ENCODE measurements around the gene PREX1. TPM values are rescaled to one million over a fixed set of nuclear protein-coding genes. Genes with fewer than 3 reads are reported as not detected.

PREX1 gene
- total RNA-seq, 4 donors from 2014 or later = 9.9 to 150 (median 18.4) TPM

DNA sequence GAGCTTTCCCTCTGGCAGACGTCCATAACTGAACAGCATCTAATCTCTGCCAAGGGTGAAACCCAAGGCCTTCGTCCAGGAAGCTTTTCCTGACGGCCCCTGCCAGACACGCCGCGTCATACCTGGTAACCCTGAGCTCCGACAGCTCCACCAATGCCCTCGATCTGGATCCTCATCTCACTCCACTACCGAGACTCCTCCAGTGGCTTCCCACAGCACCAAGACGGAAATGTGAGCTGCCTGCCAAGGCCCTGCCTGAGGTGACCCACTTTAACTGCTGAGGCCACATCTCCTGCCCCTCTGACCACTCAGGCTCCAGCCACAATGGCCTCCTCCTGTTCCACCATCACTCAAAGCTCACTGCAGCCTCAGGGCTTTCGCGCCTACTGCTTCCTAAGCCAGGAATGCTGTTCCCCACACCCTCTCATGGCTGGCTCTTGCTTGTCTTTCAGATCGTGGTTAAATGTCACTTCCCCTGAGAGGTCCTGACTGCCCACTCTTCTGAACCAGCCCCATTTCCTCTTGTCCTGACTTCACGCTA is 143.2 kb downstream of the PREX1 start:
- Histone ChIP-seq H3K36me3 (no peaks in the 10 kb centered on the region), H3K4me3 (no peak overlapping the region), H3K9me3 (no peaks in the 10 kb centered on the region), H3K27ac (no peak overlapping the region), H3K4me1 (peaks cover 0 to 59% (median 10%) of the 10 kb centered on the region in 4 donors), H3K27me3 (no peaks in the 10 kb centered on the region)
- DNase-seq = no peak
- TF ChIP-seq, protein P1, sequence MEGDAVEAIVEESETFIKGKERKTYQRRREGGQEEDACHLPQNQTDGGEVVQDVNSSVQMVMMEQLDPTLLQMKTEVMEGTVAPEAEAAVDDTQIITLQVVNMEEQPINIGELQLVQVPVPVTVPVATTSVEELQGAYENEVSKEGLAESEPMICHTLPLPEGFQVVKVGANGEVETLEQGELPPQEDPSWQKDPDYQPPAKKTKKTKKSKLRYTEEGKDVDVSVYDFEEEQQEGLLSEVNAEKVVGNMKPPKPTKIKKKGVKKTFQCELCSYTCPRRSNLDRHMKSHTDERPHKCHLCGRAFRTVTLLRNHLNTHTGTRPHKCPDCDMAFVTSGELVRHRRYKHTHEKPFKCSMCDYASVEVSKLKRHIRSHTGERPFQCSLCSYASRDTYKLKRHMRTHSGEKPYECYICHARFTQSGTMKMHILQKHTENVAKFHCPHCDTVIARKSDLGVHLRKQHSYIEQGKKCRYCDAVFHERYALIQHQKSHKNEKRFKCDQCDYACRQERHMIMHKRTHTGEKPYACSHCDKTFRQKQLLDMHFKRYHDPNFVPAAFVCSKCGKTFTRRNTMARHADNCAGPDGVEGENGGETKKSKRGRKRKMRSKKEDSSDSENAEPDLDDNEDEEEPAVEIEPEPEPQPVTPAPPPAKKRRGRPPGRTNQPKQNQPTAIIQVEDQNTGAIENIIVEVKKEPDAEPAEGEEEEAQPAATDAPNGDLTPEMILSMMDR (IDR thresholded peaks at IDR 0.05) = no peak
- no peak for TF ChIP-seq POLR2A (IDR thresholded peaks at IDR 0.05)

DNA sequence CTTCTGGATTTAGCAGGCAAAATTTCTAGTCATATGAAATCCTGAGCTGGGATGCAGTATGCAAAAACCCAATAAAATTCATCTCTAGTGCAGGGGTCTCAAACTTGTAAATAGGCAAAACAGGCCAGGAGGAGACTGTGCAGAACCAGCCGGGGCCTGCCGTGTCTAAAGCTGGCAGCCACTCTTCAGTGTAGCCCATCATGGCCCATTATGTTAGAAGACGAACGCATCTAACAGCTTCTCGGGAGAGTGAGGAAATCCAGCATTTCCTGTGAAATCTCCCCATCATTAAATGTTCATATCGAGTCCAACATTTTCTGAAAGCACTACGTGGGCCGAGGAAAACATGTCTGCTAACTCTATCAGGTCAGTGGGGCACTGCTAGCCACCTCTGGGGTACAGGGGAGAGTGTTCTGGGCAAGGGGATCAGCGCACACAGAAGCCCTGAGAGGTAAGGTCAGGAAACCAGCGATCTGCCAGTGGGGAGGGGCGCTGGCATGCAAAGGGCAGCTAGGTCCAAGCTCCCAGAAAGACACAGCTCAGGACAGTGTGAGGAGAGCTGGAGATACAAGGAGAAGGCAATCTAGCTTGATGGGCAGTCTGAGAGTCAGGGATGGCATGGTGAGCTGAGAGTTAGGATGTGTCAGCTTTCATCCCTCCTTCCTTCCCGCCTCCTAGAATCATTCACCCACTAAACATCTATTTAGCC is 144.2 kb downstream of the PREX1 start:
- Histone ChIP-seq H3K9me3 (no peaks in the 10 kb centered on the region), H3K4me1 (peaks cover 0 to 59% (median 10%) of the 10 kb centered on the region in 4 donors), H3K27me3 (no peaks in the 10 kb centered on the region), H3K4me3 (no peak overlapping the region), H3K36me3 (peaks cover 0 to 2% (median 0%) of the 10 kb centered on the region in 3 donors), H3K27ac (peak overlapping the region in 3 of 4 donors; percentile 40 to 53 (median 45))
- no peak for TF ChIP-seq POLR2A (IDR thresholded peaks at IDR 0.05)
- TF ChIP-seq, protein P1 (IDR thresholded peaks at IDR 0.05) = no peak
- DNase-seq = no peak

DNA sequence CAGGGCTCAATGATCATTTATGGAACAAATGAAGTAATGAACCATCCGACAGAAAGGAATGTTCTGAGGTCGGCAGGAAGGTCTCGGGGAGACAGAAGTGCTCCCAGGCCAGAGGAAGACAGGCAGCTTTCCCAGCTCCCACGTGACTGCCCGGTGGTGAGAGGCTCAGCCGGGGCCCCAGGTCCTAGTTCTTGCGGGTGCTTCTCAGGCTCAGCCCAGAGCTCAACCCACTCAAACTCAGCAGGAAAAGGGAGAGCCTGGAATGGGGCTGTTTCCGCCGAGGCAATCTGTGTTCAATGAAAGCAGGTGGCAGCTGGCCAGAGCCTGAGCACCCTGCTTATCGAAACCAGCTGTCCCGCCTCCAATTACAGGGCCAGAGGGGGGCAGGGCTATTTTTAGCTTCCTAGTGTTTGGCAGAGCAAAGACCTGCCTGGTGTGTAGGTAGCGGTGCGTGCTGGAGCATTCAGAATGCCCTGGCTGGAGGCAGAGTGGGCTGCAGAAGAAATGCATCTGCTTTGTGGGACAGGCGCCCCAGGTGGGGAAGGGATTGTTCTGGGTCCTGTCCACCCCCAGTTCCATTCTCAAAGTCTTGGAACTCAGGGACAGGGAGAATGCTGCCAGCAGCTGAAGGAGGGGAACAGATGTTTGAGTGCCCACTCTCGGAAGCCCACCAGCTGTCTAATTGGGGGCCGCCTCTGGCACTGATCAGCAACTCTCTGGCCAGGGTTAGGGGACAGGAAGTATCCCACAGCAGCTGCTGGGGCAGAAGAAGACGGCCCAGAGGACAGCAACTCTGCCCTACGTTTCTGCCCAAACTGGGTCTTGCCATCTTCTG is 145.1 kb downstream of the PREX1 start:
- H3K9me3 ChIP-seq = no peaks in the 10 kb centered on the region
- DNase-seq = peak; percentile 46 to 84 (median 82)
- TF ChIP-seq POLR2A (IDR thresholded peaks at IDR 0.05) = no peak
- TF ChIP-seq, protein P1 (IDR thresholded peaks at IDR 0.05) = no peak
- H3K4me3 ChIP-seq = no peak overlapping the region
- H3K4me1 ChIP-seq = peaks cover 0 to 59% (median 10%) of the 10 kb centered on the region in 4 donors
- no peaks in the 10 kb centered on the region for H3K27me3 ChIP-seq
- peaks cover 0 to 4% (median 0%) of the 10 kb centered on the region in 3 donors for H3K36me3 ChIP-seq
- peak overlapping the region; percentile 33 to 53 (median 42) for H3K27ac ChIP-seq

DNA sequence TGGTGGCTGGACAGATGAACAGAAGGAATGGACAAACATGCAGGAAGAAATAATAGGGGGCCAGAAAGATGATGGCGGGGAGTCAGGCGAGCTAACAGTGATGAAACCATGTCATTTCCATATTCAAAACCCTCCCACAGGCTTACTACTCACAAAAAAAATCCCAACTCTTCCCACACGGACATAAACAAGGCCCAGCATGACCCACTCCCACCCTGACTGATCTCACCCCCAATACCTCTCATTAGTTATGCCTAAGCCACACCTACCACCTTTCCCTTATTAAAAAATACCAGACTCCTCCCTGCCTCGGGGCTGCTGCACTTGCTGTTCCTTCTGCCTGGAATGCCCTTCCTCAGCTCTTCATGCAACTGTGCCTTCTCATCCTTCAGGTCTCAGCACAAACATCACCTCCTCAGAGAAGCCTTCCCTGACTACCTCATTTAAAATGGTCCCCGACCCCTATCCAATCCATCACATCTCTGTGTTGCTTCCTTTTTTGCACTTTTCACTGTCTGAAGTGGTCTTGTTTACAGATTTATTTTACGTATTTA is 145.8 kb downstream of the PREX1 start:
- peaks cover 0 to 4% (median 0%) of the 10 kb centered on the region in 3 donors for H3K36me3 ChIP-seq
- no peaks in the 10 kb centered on the region for H3K9me3 ChIP-seq
- H3K4me3 ChIP-seq = no peak overlapping the region
- peaks cover 0 to 57% (median 10%) of the 10 kb centered on the region in 4 donors for H3K4me1 ChIP-seq
- no peak for DNase-seq
- H3K27me3 ChIP-seq = no peaks in the 10 kb centered on the region
- peak overlapping the region in 3 of 4 donors; percentile 40 to 53 (median 45) for H3K27ac ChIP-seq
- TF ChIP-seq, protein P1 (IDR thresholded peaks at IDR 0.05) = no peak
- no peak for TF ChIP-seq POLR2A (IDR thresholded peaks at IDR 0.05)

DNA sequence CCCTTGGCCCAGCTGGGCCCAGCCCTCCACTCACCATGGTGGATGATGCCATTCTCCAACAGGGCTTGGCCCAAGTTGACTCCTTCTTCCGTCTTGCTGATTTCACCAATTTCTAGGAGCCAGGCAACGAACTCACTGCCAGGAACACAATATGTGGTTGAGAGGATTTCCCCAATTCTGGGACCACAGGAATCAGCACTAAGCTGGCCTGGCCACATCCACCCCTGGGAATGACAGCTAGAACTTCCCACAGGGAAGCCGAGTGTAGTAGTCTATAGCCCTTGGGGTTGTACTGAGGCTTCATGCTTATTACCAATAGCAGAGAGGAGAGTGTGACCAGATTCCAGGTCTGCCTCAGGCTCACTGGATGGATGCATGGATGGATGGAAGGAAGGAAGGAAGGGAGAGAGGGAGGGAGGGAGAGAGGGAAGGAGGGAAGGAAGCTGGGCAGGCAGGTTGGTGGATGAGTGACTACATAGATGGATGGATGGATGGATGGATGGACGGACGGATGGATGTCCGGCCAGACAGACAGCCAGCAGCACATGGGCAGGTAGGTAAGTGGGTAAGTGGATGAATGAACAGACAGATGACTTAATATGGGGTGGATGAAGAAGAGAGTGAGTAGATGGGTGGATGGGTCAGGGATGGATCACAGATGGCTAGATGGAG is 146.5 kb downstream of the PREX1 start:
- Histone ChIP-seq H3K27me3 (no peaks in the 10 kb centered on the region), H3K9me3 (no peaks in the 10 kb centered on the region), H3K27ac (no peak overlapping the region), H3K4me3 (no peak overlapping the region), H3K4me1 (peaks cover 0 to 50% (median 10%) of the 10 kb centered on the region in 4 donors), H3K36me3 (peaks cover 0 to 6% (median 0%) of the 10 kb centered on the region in 3 donors)
- DNase-seq = no peak
- no peak for TF ChIP-seq POLR2A (IDR thresholded peaks at IDR 0.05)
- TF ChIP-seq, protein P1 (IDR thresholded peaks at IDR 0.05) = no peak
